ENCODE results near the gene KLK10. TPM values are rescaled to one million over a fixed set of nuclear protein-coding genes. Genes with fewer than 3 reads are reported as not detected.

Gene KLK10
- total RNA-seq, 4 donors from 2014 or later = 1.7 to 6.7 (median 4.1) TPM; not detected in 1

DNA sequence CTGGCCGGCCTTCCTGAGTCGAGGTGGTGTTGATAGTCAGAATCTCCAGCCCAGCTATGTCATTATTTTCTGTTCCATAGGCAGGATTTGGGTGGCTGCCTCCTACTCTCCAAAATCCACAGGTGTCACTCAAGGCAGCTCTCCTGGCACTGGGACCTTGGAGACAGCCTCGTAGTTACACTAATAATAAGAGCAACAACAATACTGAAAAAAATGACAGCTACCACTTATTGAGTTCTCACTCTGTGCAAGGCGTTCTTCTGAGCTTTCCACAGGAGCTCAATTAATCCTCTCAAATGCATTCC, 27.5 kb upstream of the KLK10 start:
- no peak for ATAC-seq

DNA sequence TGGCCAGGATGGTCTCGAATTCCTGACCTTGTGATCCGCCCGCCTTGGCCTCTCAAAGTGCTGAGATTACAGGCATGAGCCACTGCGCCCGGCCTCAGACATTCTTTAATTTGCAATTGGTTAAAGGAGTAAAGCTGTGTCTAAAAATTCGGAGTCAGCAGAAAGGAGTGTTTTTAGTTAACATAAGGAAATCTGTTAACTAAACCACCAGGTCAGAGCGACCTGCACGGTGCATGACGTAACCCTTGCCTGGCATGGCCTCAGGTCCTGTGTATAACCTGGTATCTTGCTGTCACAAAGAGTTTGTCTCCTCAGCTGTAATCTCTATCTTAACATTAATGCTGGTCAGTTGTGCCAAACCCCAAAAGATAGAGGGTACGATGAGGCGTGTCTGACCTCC, 24.8 kb upstream of the KLK10 start:
- ATAC-seq = no peak
- H3K27me3 ChIP-seq = peaks cover 24% of the 10 kb centered on the region
- no peak for TF ChIP-seq EP300 (IDR thresholded peaks at IDR 0.05)
- TF ChIP-seq CTCF (IDR thresholded peaks at IDR 0.05) = no peak
- no peak for TF ChIP-seq POLR2A (IDR thresholded peaks at IDR 0.05)
- TF ChIP-seq POLR2AphosphoS5 (IDR thresholded peaks at IDR 0.05) = no peak
- no peaks in the 10 kb centered on the region for H3K9me3 ChIP-seq
- WGBS, 2 donors (ENCODE audit: low coverage in 1 of 2) = 55 to 90% methylated on average over 3 to 7 of the region's 11 CpGs
- H3K4me1 ChIP-seq = no peaks in the 10 kb centered on the region
- H3K36me3 ChIP-seq = no peaks in the 10 kb centered on the region
- H3K4me3 ChIP-seq = no peak overlapping the region
- no peak overlapping the region for H3K27ac ChIP-seq

More for the DNA sequence above, 27.5 kb upstream of the KLK10 start:
- Histone ChIP-seq H3K27ac (no peak overlapping the region), H3K4me3 (no peak overlapping the region), H3K27me3 (peaks cover 29% of the 10 kb centered on the region), H3K9me3 (no peaks in the 10 kb centered on the region), H3K4me1 (no peaks in the 10 kb centered on the region), H3K36me3 (no peaks in the 10 kb centered on the region)
- no peak for TF ChIP-seq CTCF (IDR thresholded peaks at IDR 0.05)
- no peak for TF ChIP-seq EP300 (IDR thresholded peaks at IDR 0.05)
- TF ChIP-seq POLR2AphosphoS5 (IDR thresholded peaks at IDR 0.05) = no peak
- WGBS, 2 donors (ENCODE audit: low coverage in 1 of 2) = 0 to 9% methylated on average over 2 to 3 of the region's 4 CpGs

GRCh38 chr19:51043497-51043896, 24.0 kb upstream of the KLK10 start:
- WGBS, 2 donors (ENCODE audit: low coverage in 1 of 2) = 45 to 71% methylated on average over 5 to 9 of the region's 9 CpGs
- Histone ChIP-seq H3K4me1 (no peaks in the 10 kb centered on the region), H3K36me3 (no peaks in the 10 kb centered on the region), H3K9me3 (no peaks in the 10 kb centered on the region), H3K4me3 (no peak overlapping the region), H3K27ac (no peak overlapping the region), H3K27me3 (peaks cover 20% of the 10 kb centered on the region)
- TF ChIP-seq POLR2AphosphoS5 (IDR thresholded peaks at IDR 0.05) = no peak
- no peak for TF ChIP-seq EP300 (IDR thresholded peaks at IDR 0.05)
- TF ChIP-seq CTCF (IDR thresholded peaks at IDR 0.05) = no peak
- TF ChIP-seq POLR2A (IDR thresholded peaks at IDR 0.05) = no peak
- ATAC-seq = no peak

- Histone ChIP-seq H3K4me3 (no peak overlapping the region), H3K4me1 (no peaks in the 10 kb centered on the region), H3K27ac (no peak overlapping the region), H3K36me3 (no peaks in the 10 kb centered on the region), H3K9me3 (no peaks in the 10 kb centered on the region), H3K27me3 (peaks cover 25% of the 10 kb centered on the region)
- TF ChIP-seq CTCF (IDR thresholded peaks at IDR 0.05) = no peak
- TF ChIP-seq POLR2A (IDR thresholded peaks at IDR 0.05) = no peak
- TF ChIP-seq POLR2AphosphoS5 (IDR thresholded peaks at IDR 0.05) = no peak
- TF ChIP-seq EP300 (IDR thresholded peaks at IDR 0.05) = no peak
- ATAC-seq = no peak
- 87 to 88% methylated on average over 5 to 6 of the region's 6 CpGs for WGBS, 2 donors (ENCODE audit: low coverage in 1 of 2)
Observed at GRCh38 chr19:51040151-51040550, 20.6 kb upstream of the KLK10 start.

GRCh38 chr19:51036519-51036918, 17.0 kb upstream of the KLK10 start:
- no peak for ATAC-seq
- H3K9me3 ChIP-seq = no peaks in the 10 kb centered on the region

More at GRCh38 chr19:51036519-51036918, 17.0 kb upstream of the KLK10 start:
- peaks cover 58% of the 10 kb centered on the region for H3K27me3 ChIP-seq
- TF ChIP-seq CTCF (IDR thresholded peaks at IDR 0.05) (no peak), POLR2A (IDR thresholded peaks at IDR 0.05) (no peak), POLR2AphosphoS5 (IDR thresholded peaks at IDR 0.05) (no peak), EP300 (IDR thresholded peaks at IDR 0.05) (no peak)
- no peak overlapping the region for H3K4me3 ChIP-seq
- no peak overlapping the region for H3K27ac ChIP-seq
- H3K36me3 ChIP-seq = no peaks in the 10 kb centered on the region
- 36 to 42% methylated on average over 9 of the region's 9 CpGs for WGBS, 2 donors (ENCODE audit: low coverage in 1 of 2)
- H3K4me1 ChIP-seq = no peaks in the 10 kb centered on the region

All from gastroesophageal sphincter (tissue), 4 donors.